Inflammatory macrophage treated with lipopolysaccharide for 4 hours (primary cell): ENCODE measurements around the gene TTLL5.

Experiments
- DNase-seq: peaks from one replicate; pipeline ENCODE4 v3.0.0-alpha.2; 2020

TTLL5 gene

GRCh38 chr14:75875958-75876357, 214.9 kb downstream of the TTLL5 start:
- peak; percentile 4 for DNase-seq

GRCh38 chr14:75876530-75876929, 215.5 kb downstream of the TTLL5 start:
- DNase-seq: no peak

DNA sequence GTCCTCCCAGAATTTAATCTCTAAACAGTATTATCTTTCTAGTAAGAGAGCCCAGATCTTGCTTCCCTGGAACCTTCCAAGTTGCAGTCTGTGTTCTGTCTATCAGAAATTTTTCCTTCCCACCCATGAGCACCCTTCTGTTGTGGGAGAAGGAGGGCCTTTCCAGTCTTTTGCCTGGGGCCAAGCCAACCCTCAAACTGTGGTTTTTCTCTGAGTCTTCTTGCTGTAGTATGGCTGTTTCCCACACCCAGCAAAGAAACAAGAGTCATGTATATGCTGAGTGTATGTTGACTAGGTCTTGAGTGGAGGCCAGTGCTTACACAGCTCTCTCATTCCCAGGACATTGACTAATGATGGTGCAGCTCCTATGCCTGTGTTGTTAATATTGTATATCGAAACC, 216.2 kb downstream of the TTLL5 start:
- DNase-seq: no peak

- no peak for DNase-seq
Observed at GRCh38 chr14:75877884-75878283, 216.8 kb downstream of the TTLL5 start.

GRCh38 chr14:75879031-75879430, 218.0 kb downstream of the TTLL5 start:
- peak; percentile 65 for DNase-seq

GRCh38 chr14:75880512-75880911, 219.5 kb downstream of the TTLL5 start:
- no peak for DNase-seq

GRCh38 chr14:75881994-75882393, 220.9 kb downstream of the TTLL5 start:
- DNase-seq: no peak

DNA sequence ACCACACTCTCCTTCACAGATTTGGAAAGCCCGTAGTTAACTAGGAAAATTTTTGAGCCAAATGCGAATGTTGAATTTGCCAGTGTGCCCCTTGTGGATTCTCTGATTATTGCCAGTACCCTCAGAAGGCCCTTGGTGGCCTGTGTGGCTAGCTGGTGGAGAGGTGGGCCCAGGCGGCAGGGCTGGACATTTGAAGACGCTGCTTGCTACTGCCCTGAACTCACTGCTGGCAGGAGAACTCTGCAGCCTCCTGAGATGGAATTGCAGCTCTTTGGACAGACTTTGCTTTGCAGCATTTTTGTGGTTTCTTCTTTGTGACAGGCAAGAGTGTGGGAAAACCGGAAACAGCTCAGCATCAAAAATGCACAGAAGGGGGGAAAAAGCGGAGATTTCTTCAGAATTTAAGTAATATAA, 223.2 kb downstream of the TTLL5 start:
- no peak for DNase-seq

DNA sequence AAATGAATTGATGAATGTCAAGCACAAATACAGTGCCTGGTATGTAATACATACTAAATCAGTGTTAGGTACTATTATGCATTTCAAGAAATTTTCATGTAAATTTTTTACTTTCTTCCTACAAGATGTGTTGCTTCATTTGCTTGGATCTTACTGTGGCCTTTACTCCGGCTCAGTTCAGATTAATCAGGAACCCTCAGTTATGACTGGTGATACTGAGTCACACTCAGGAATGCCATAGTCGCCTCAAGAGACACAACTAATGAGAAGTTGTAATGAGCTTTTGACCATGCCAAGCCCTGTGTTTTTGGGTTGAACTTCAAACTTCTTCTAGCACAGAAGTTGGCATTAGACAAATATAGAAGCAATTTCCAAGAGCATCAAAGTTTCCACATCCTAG, 224.8 kb downstream of the TTLL5 start:
- DNase-seq: no peak

GRCh38 chr14:75886636-75887348, 225.7 kb downstream of the TTLL5 start:
- no peak for DNase-seq

DNA sequence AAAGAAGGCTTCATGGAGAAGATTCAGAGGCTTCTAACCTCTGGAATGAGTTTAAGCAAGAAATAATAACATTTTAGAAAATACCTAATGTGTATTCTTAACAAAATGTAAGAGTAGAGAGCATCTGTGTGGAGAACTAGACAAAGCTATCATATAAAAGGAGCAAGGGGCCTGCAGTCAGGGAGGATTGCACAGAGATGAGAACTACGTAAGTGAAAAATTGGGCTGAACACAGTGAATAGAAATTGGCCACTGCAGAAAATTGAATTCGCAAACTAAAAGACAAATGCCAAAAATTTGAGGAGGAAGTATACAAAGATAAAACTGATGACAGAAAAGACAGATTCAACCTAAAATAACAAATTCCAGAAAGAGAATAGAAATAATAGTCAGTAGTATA, 227.9 kb downstream of the TTLL5 start:
- no peak for DNase-seq

DNA sequence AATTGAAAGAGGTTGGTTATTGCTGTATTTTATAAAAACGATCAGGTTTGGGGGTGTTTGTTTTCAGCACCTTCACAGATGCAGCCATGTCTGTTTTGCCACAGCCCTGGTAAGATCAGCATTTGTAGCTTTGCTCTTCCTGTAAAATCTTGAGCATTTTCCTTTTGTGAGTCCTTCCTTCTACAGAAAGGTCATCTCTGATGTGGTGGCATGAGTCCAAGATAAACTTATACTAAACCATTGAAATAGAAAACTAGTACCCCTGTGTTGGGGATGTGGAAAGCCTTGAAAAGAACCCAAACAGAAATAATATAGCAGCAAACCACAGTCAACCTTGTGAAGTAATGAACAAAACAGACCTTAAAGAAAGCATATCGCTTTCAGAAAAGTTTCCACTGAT, 235.3 kb downstream of the TTLL5 start:
- DNase-seq: no peak

DNA sequence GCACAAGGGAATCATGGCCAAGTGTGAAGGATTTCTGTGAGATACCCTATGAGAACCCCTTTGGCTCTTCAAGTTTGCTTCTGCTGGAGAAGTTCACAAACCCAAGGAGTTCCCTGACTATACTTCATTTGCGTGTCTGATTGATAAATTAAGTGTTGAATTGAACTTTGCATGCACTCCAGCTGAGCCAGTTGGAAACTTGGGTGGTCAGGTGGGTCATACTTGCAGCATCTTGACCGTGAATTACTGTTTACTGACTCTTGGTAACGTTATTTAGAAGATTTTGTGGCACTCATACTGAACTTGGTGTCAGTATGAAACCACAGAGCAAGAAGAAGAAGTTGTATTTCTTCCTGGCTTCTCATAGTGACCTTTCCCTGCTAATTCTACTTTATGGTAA, 243.3 kb downstream of the TTLL5 start:
- DNase-seq: no peak

DNA sequence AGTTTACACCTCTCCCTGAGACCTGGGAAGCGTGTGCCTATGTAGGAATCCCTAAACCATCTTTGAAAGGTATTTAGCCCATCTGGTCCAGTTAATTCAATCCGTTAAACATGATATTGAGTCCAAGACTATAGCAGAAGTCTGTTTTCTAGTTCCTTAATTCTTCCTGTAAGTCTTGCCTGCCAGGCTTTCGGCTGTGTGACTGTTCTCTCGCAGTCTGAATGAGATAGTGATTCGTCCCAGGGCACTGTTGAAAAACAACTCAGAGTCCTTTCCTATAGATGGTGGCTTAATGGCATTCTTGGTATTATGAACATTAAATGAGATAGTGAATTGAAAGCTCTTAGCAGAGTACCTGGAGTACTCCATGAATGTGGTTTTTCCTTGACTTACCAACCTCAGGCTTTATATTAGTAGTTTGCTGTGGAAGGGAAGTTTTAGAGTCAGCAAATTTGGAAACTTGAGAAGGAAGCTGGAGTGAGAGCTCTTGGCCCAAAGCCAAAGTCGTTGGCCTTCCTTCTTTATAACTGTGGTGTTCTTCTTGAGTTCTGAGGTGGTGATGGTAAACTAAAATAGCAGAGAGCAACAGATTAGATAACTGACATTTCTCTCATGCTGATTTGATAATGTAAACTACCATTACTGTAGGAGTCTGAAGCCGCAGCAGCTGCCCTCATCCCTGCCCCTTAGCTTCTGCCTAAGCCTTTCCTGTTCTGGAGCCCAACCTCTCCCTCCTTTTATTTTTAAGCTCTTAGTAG, 244.3 kb downstream of the TTLL5 start:
- peak; percentile 38 for DNase-seq

DNA sequence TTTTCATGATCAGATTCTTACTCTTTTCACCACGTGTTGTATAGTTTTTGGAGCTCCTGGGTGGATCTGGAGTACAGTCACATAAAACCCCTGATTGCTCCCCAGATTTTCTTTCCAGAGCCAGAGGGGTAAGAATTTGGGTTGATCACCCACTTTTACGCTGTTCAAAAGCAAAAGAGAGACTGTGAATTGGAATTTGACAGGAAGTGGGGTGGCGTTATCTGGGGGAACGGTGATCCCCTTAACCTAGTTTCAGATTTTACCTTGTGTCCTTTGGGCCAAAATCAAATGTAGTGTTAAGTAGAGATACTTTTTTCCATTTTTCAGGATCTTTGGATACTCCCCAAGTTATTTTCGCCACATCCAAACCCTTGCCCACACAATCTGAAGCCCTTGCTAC, 245.2 kb downstream of the TTLL5 start:
- DNase-seq: no peak

GRCh38 chr14:75906680-75907280, 245.7 kb downstream of the TTLL5 start:
- peak; percentile 58 for DNase-seq

DNA sequence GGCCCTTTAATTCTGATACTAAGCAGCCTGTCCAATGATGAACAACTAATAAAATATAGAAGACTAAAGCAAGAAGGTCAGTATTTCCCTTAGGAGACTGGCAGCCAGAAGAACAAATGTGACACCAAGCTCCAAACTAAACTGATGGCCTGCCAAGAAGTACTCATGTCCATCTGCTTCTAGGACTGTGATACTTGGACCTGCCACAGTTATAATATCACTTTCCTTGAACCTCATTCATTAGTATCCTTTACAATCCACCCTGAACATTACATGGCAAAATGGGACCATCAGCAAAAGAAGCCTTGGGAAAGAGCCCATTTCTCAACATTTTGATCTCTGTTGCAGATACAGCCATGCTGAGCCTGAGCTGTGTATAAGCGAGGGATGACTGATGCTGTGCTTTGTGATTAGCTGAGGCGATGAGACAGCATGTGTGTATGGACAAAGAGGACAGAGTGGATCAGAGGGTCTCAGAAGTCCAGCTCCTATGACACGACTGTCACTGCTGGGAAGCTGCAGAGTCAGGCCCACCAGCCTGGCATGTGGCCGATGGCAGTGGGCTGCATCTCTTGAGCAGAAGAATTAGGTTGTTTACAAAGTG, 246.8 kb downstream of the TTLL5 start:
- no peak for DNase-seq

- no peak for DNase-seq
Observed at GRCh38 chr14:75909630-75910029, 248.6 kb downstream of the TTLL5 start.

DNA sequence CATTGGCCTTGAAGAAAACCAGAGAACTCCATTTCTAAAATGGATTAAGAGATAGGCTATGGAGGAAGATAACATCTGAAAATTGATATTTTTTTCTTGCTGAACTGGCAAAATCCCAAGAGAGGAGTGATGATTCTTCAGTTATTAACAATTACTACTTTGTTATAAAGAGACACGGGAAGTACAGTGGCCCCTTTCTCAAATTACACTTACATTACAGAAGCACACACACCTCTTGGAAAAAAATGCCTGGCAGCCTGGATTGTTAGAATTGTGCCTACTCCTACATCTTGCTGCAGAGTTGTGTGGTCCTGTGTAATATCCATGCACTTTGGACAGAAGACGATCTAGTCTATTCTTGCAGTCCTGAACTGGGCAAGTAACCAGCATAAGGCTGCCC, 249.0 kb downstream of the TTLL5 start:
- DNase-seq: no peak

- no peak for DNase-seq
Observed at GRCh38 chr14:75911883-75912282, 250.8 kb downstream of the TTLL5 start.

DNA sequence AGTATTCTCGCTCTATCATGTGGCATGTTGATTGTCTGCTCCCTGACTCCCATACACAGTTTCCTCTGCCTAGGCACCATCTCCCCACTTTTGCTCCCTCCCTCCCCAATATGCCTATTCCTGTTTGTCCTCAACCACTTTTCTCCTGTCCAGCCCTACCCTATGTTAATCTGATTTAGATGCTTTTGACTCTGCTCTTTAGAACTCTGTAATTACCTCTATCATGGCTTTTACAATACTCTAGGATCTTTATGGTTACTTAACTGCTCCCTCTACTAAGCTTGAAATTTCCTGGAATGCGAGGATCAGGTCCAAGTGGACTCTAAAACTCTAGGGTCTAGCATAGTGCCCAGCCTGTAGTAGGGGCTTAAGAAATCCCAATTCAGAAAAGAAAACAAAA, 252.1 kb downstream of the TTLL5 start:
- DNase-seq: no peak

DNA sequence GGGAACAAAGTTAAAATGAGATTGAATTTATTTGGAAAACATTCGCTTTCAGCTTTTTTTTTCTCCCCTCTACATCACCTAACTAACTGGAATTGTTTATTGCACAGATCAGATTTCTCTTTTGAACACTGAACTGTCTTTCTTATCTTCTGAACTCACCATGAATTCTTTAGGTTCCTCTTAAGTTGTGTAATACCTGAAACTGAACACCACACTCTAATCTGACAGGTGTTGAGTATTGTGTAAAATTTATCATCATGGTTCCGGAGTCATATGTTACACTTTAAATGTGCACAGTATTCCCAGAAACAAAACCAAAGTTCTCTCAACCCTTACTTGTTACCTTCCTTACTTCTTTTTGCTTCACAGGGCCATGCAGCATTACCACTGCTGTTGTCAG, 254.0 kb downstream of the TTLL5 start:
- DNase-seq: no peak

- DNase-seq: no peak
Observed at GRCh38 chr14:75917322-75917945, 256.4 kb downstream of the TTLL5 start.
